Kidney (tissue), 14 donors: ENCODE results near the gene LMAN1L. TPM values are rescaled to one million over a fixed set of nuclear protein-coding genes. Genes with fewer than 3 reads are reported as not detected.

Experiments
- DNase-seq, 5 donors: peaks; one replicate each; pipeline ENCODE4 v3.0.0-alpha.2; 2013 to 2020
- FAIRE-seq: peaks from 2 replicates; lab custom pipeline; 2012; peaks lifted over from hg19 to GRCh38; lab: Jason Lieb, UNC
- H3K27ac ChIP-seq, 2 donors: one replicate each; pipeline ENCODE4 v1.7.0; 2013; ENCODE audit warnings: low read depth in 2 of 2, low read length in 2 of 2, inconsistent platforms in 1 of 2
- H3K27me3 ChIP-seq: one replicate; pipeline ENCODE4 v1.7.1; 2013; ENCODE audit warnings: low read length, inconsistent platforms; ENCODE audit not compliant: control insufficient read depth, insufficient read depth
- H3K36me3 ChIP-seq, 3 donors: one replicate each; pipeline versions ENCODE4 v1.7.0 to v1.7.1; 2013; ENCODE audit warnings: low read length in 3 of 3, control low read depth in 1 of 3, inconsistent platforms in 1 of 3; ENCODE audit not compliant: insufficient read depth in 3 of 3, control insufficient read depth in 2 of 3
- H3K4me1 ChIP-seq, 3 donors: one replicate each; pipeline versions ENCODE4 v1.7.0 to v1.7.1; 2013; ENCODE audit warnings: low read length in 3 of 3, inconsistent platforms in 1 of 3, low read depth in 1 of 3; ENCODE audit not compliant: control insufficient read depth in 2 of 3, insufficient read depth in 2 of 3
- H3K4me3 ChIP-seq, 3 donors: one replicate each; pipeline versions ENCODE4 v1.7.0 to v1.8.1; 2013; ENCODE audit warnings: low read length in 3 of 3, control low read depth in 1 of 3, inconsistent platforms in 1 of 3
- H3K9ac ChIP-seq, 3 donors: one replicate each; pipeline versions ENCODE4 v1.7.0 to v1.7.1; 2013; ENCODE audit warnings: low read length in 3 of 3, control low read depth in 1 of 3, inconsistent platforms in 1 of 3
- H3K9me3 ChIP-seq, 3 donors: one replicate each; pipeline versions ENCODE4 v1.7.0 to v1.7.1; 2013; ENCODE audit warnings: low read length in 3 of 3, control low read depth in 1 of 3, inconsistent platforms in 1 of 3; ENCODE audit not compliant: control insufficient read depth in 2 of 3, insufficient read depth in 1 of 3
- CTCF ChIP-seq: IDR thresholded peaks from 3 replicates; pipeline ENCODE4 v1.5.1; 2012; ENCODE audit warnings: mild to moderate bottlenecking, moderate library complexity, borderline replicate concordance; ENCODE audit not compliant: insufficient read depth; ENCODE audit errors: extremely low read depth
- intact Hi-C: fragments of 100-400 bp; cut with DNase I; formaldehyde crosslinking; loops from one replicate; pipeline ENCODE4 v1.11.1; 2022
- polyA plus RNA-seq: library from polyadenylated mRNA; stranded (reverse); fragments of 350-450 nt; fragmentation: Illumina TruSeq; extraction: RNeasy Lipid Tissue Mini Kit (QIAGEN cat#74804); gene quantifications from one replicate; pipeline ENCODE4 v1.2.3, GENCODE V29; 2014; ENCODE audit warnings: low read depth, low replicate concordance; ENCODE audit not compliant: insufficient read depth
- total RNA-seq: library from RNA; stranded (reverse); fragmentation: NEBNext Ultra II Directional; extraction: Animal tissue kit (Norgen Biotek cat#: 25700); gene quantifications from one replicate; pipeline ENCODE4 v1.2.1, GENCODE V29; 2021
- donor health status: control.
- donor health status: control.
- donor health status: control.
- donor health status: control.
- donor health status: control.
- donor health status: DM: yes; HTN: yes; CAD: no.
- donor health status: Normal renal cell carcinoma (clear cell type).

Gene LMAN1L
- total and polyA plus RNA-seq, 2 donors from 2014 or later, result not detected

GRCh38 chr15:74833376-74834107, 20.9 kb downstream of the LMAN1L start:
- Histone ChIP-seq H3K9me3 (no peaks in the 10 kb centered on the region), H3K9ac (no peak overlapping the region), H3K27ac (no peak overlapping the region), H3K4me3 (no peak overlapping the region), H3K36me3 (peaks cover 0 to 2% (median 0%) of the 10 kb centered on the region in 3 donors), H3K27me3 (no peaks in the 10 kb centered on the region), H3K4me1 (no peaks in the 10 kb centered on the region)
- DNase-seq, result no peak
- no peak for TF ChIP-seq CTCF
- FAIRE-seq, result no peak
- intact Hi-C loops, result no loop called here

GRCh38 chr15:74835312-74835823, 22.7 kb downstream of the LMAN1L start:
- peaks cover 0 to 7% (median 0%) of the 10 kb centered on the region in 3 donors for H3K36me3 ChIP-seq
- intact Hi-C loops, result no loop called here
- H3K27me3 ChIP-seq, result no peaks in the 10 kb centered on the region
- H3K9me3 ChIP-seq, result no peaks in the 10 kb centered on the region
- H3K4me1 ChIP-seq, result no peaks in the 10 kb centered on the region
- H3K4me3 ChIP-seq, result no peak overlapping the region
- peak; percentile 68 for TF ChIP-seq CTCF
- no peak overlapping the region for H3K27ac ChIP-seq
- no peak overlapping the region for H3K9ac ChIP-seq
- no peak for FAIRE-seq
- DNase-seq, result peak in 4 of 5 donors; percentile 53 to 70 (median 64)

GRCh38 chr15:74836846-74837245, 24.2 kb downstream of the LMAN1L start:
- Histone ChIP-seq H3K9ac (no peak overlapping the region), H3K27ac (no peak overlapping the region), H3K9me3 (no peaks in the 10 kb centered on the region), H3K4me3 (no peak overlapping the region), H3K27me3 (no peaks in the 10 kb centered on the region), H3K4me1 (peaks cover 0 to 11% (median 0%) of the 10 kb centered on the region in 3 donors), H3K36me3 (peaks cover 0 to 11% (median 4%) of the 10 kb centered on the region in 3 donors)
- FAIRE-seq (no peak), DNase-seq (no peak)
- TF ChIP-seq CTCF, result no peak
- intact Hi-C loops, result no loop called here
